CD4-positive, alpha-beta T cell treated with Interleukin-2 at 100 ng/mL for 4 hours (primary cell): ENCODE measurements around the gene ARHGEF18.
A peak's percentile ranks its signal among the peaks of the same experiment; 100 is the strongest.

ENCODE experiments used
- DNase-seq: peaks from one replicate; pipeline ENCODE4 v3.0.0-alpha.2; 2020; ENCODE audit warnings: low spot score

The ARHGEF18 gene

DNA sequence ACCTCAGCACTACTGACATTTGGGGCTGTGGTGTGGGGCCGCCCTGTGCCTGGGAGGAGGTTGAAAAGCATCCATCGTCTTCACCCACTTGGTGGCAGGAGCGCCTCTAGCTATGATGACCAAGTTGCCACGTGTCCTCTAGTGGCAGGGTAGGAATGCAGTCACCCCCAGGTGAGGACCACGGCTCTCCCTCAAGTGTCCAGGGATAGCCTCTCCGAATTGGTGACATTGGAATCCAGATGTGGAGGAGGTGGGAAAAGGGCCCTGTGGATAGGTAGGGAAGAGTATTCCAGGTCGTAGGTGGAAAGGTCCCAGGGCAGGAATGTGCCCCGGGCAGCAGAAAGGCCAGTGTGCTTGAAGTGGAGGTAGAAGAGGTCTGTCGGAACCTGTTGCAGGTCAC, 37.6 kb downstream of the ARHGEF18 start:
- no peak for DNase-seq

DNA sequence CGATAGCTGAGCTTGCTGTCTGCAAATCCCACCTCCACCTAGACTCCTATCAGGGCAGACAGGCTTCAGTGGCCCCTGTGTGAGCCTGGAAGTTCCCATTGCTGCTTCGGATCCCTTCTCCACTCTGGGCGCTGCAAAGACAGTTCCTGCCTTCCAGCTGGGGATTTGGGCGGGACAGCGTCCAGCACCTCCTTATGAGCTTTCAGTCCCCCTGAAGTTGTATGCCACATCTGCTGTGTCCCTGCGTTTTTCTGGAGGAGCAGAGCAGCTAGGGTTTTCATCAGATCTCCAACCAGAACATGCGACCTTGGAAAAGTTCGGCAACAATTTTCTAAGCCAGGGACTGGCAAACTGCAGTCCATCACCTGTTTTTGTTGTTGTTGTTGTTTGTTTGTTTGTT, 38.0 kb downstream of the ARHGEF18 start:
- no peak for DNase-seq

DNA sequence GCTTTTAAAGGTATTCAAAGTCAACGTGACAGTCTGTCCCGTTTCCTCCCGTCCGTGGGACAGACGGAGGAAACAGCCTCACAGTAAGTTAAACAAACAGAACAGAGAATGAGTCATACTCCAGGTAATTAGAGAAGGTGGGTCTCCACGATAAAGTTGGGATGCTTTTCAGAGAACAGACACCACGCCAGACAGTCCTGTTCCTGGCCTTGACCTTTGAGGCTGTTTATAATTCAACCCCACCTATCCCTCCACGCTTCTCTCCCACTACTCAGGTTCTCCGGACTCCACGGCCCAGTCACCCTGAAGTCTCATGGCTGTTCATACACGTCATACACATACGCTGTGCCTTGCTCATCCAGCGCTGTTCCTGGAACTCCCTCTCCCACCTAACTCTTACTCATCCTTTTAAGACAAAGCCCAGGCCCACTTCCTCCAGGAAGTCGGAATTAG, 42.5 kb downstream of the ARHGEF18 start:
- DNase-seq = no peak

DNA sequence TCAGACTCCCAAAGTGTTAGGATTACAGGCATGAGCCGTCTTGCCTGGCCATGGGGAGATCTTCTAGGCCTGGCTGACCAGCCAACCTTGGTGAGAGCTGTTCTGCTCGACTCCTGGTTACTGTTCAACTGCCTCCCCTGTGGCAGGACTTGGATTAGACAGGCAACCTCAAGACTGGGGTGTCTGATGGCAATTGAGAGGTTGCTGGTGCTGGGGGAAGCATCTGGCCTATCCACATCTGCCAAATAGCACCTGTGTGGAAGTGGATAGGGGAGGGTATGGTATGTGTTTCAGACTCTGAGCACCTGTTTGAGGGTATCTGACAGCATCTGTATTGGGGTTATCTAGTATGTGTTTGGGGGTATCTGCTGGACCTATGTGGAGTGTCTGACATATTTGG, 44.7 kb downstream of the ARHGEF18 start:
- no peak for DNase-seq

DNA sequence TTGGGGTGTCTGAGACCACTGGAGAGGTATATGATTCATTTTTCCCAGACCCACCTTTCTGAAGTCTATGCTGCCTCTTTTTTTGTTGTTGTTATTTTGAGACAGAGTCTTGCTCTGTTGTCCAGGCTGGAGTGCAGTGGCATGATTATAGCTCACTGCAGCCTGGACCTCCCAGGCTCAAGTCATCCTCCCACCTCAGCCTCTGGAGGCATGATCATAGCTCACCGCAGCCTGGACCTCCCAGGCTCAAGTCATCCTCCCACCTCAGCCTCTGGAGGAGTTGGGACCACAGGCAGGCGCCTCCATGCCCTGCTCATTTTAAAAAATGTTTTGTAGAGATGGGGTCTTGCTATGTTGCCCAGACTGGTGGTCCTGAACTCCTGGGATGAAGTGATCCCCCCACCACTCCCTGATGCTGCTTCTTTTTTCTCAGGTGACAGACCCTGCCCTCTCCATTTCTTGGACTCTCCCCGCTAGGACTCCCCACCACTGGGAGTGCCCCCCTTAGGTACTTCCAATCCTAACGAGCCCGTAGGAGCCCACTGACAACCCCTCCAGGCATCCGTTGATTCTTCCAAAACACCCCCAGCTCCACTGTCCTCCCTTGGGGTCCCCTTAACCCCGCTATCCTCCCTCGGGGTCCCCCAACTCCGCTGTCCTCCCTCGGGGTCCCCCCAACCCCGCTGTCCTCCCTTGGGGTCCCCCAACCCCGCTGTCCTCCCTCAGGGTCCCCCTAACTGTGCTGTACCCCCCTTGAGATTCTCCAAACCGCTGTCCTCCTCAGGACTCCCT, 45.4 kb downstream of the ARHGEF18 start:
- no peak for DNase-seq

DNA sequence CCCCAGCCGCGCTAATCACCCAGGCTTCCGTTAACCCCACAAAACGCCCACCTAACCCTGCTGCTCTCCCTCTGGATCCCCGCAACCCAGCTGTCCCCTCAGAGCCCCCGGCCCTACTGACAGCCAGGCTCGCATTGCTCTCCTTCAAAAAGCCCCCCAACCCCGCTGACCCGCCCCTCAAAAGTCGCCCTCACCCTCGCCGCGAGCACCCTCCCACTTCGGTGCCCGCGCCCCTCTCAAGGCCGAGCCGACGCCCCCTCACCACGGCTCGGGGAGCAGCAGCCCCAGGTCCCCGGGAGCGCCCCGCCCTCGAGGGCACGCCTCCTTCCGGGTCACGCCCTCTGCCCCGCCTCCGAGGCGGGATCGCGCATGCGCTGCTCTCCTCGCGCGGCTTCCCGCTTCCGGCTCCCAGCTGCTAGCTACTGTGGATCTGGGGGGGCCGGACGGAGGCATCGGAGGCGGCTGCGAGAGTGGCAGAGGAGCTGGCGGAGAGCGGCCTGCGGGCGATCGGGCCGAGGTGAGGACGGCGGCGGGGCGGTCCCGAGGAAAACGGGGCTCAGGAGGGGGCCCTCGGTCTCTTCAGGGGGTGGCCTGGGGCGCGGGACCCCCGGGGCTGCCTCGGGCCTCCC, 46.1 kb downstream of the ARHGEF18 start:
- DNase-seq = peak; percentile 90

DNA sequence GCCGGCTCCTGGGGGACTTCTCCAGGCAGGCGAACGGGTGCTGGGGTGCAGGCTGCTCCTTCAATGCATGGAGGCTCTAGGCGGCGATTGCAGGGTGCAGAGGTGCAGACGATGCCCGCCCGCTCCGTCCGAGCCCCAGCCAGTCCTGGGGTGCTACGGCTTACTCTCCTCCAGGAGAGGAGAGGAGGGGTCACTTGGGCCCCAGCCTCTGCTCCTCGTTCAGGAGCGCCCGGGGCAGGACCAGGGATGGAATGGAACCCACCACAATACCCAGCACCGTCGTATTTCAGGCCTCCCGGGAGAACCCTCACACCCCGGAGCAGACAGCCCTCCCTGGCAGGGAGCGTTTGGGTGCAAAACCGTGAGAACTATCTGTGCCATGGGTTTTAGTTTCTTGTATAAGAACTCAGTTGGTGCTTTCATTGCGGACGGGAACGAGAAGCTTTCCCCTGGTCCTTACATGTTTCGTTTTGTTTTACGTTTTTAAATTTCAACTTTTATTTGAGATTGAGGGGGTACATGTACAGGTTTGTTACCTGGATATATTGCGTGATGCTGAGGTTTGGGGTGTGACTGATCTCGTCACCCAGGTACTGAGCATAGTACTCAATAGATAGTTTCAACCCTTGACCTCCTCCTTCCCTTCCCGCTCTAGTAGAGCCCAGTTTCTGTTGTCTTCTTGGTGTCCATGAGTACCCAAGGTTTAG, 46.8 kb downstream of the ARHGEF18 start:
- DNase-seq = no peak

DNA sequence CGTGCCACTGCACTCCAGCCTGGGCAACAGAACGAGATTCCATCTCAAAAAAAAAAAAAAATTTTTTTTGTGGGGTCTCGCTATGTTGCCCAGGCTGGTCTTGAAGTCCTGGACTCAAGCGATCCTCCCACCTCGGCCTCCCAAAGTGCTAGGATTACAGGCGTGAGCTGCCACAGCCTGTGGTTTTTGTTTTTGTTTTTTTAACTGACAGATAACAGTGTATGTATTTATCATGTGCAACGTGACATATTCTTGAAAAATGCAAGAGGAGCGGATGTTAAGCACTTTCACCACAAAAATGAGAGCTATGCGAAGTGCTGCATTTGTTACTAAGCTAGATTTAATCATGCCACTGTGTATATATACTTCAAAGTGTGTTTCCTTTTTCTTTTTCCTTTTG, 49.0 kb downstream of the ARHGEF18 start:
- DNase-seq = no peak
